HepG2 (cell line): ENCODE data around the gene SPINK5. TPM values are rescaled to one million over a fixed set of nuclear protein-coding genes. Genes with fewer than 3 reads are reported as not detected.

Experiments used
- ATF7 ChIP-seq, 2 experiments: fragments of 450-650 bp in 1 of 2; sonication (generic) in 1 of 2; formaldehyde crosslinking in 1 of 2; IDR thresholded peaks; 2 replicates each; pipeline versions ENCODE4 v1.4.0 to v1.6.1; 2016 to 2020; ENCODE audit warnings: antibody characterized with exemption in 1 of 2, mild to moderate bottlenecking in 1 of 2, missing genetic modification reagents in 1 of 2
- BCL6 ChIP-seq: IDR thresholded peaks from 2 replicates; pipeline ENCODE4 v1.6.1; 2016; ENCODE audit warnings: missing genetic modification reagents, missing compliant biosample characterization
- DNMT1 ChIP-seq: sonication (generic); formaldehyde crosslinking; IDR thresholded peaks from 2 replicates; pipeline ENCODE4 v1.5.1; 2020; ENCODE audit warnings: mild to moderate bottlenecking, missing genetic modification reagents
- FOXA3 ChIP-seq: IDR thresholded peaks from 2 replicates; pipeline ENCODE4 v1.6.1; 2016; ENCODE audit warnings: missing genetic modification reagents, missing compliant biosample characterization
- HNF4A ChIP-seq: sonication (generic); formaldehyde crosslinking; IDR thresholded peaks from 2 replicates; pipeline ENCODE4 v1.4.0; 2020; ENCODE audit warnings: missing genetic modification reagents
- HNF4G ChIP-seq, 2 experiments: sonication (generic) in 1 of 2; formaldehyde crosslinking in 1 of 2; IDR thresholded peaks; 2 replicates each; pipeline versions ENCODE4 v1.4.0 to v1.6.1; 2011 to 2020; ENCODE audit warnings: borderline replicate concordance in 2 of 2, low read depth in 2 of 2, mild to moderate bottlenecking in 2 of 2, low read length in 1 of 2, missing genetic modification reagents in 1 of 2, moderate library complexity in 1 of 2
- HOXA3 ChIP-seq: sonication (generic); formaldehyde crosslinking; IDR thresholded peaks from 2 replicates; pipeline ENCODE4 v1.5.0; 2020; ENCODE audit warnings: missing genetic modification reagents
- IRF2 ChIP-seq: IDR thresholded peaks from 2 replicates; pipeline ENCODE4 v1.6.1; 2018; ENCODE audit warnings: missing genetic modification reagents, missing compliant biosample characterization
- JUN ChIP-seq: sonication (generic); formaldehyde crosslinking; IDR thresholded peaks from 2 replicates; pipeline ENCODE4 v1.4.0; 2020; ENCODE audit warnings: mild to moderate bottlenecking, missing genetic modification reagents
- KMT2B ChIP-seq: IDR thresholded peaks from 2 replicates; pipeline ENCODE4 v1.6.1; 2016; ENCODE audit warnings: missing genetic modification reagents, missing compliant biosample characterization
- NFE2L1 ChIP-seq: sonication (generic); formaldehyde crosslinking; IDR thresholded peaks from 2 replicates; pipeline ENCODE4 v1.4.0; 2020; ENCODE audit warnings: missing genetic modification reagents, mild to moderate bottlenecking, borderline replicate concordance
- NFE2L2 ChIP-seq: fragments of 150-350 bp; IDR thresholded peaks from 2 replicates; pipeline ENCODE4 v1.6.1; 2014; ENCODE audit warnings: low read length
- PCBP2 ChIP-seq: fragments of 200-400 bp; formaldehyde crosslinking; optimal IDR thresholded peaks from 2 replicates; pipeline ENCODE3; 2018; ENCODE audit warnings: low read length, low read depth; ENCODE audit not compliant: poor library complexity, severe bottlenecking
- RARA ChIP-seq: IDR thresholded peaks from 2 replicates; pipeline ENCODE4 v1.6.1; 2016; ENCODE audit warnings: missing genetic modification reagents, missing compliant biosample characterization
- RXRB ChIP-seq: IDR thresholded peaks from 2 replicates; pipeline ENCODE4 v1.6.1; 2016; ENCODE audit warnings: borderline replicate concordance, missing genetic modification reagents, missing compliant biosample characterization
- SALL1 ChIP-seq: sonication (generic); formaldehyde crosslinking; IDR thresholded peaks from 2 replicates; pipeline ENCODE4 v1.8.0; 2022; ENCODE audit warnings: mild to moderate bottlenecking, missing genetic modification reagents
- TEAD3 ChIP-seq: optimal IDR thresholded peaks from 2 replicates; pipeline ENCODE3; 2016; ENCODE audit warnings: borderline replicate concordance
- ZBTB21 ChIP-seq: sonication (generic); formaldehyde crosslinking; IDR thresholded peaks from 2 replicates; pipeline ENCODE4 v1.4.0; 2020; ENCODE audit warnings: missing genetic modification reagents
- ZNF331 ChIP-seq: sonication (generic); formaldehyde crosslinking; IDR thresholded peaks from 2 replicates; pipeline ENCODE4 v1.4.0; 2020; ENCODE audit warnings: missing genetic modification reagents
- ZNF33B ChIP-seq: sonication (generic); formaldehyde crosslinking; IDR thresholded peaks from 2 replicates; pipeline ENCODE4 v1.5.1; 2020; ENCODE audit warnings: mild to moderate bottlenecking, missing genetic modification reagents
- ZSCAN9 ChIP-seq: IDR thresholded peaks from 2 replicates; pipeline ENCODE4 v1.6.1; 2016; ENCODE audit warnings: borderline replicate concordance
- polyA plus RNA-seq, 8 experiments: library from polyadenylated mRNA; depleted of rRNA in 3 of 8; stranded (reverse) in 7 of 8; unstranded in 1 of 8; fragments of >200 nt; fragmentation: Illumina TruSeq in 4 of 8; extraction: Trizol in 4 of 8; gene quantifications; 2 replicates each; pipeline versions ENCODE4 v1.2.1 to v1.2.3, GENCODE V29; 2011 to 2016; ENCODE audit warnings: low read depth in 4 of 8, missing spikeins in 1 of 8, mixed read lengths in 1 of 8; ENCODE audit not compliant: insufficient read depth in 1 of 8
- total RNA-seq, 5 experiments: library from RNA; depleted of rRNA; stranded (reverse); fragments of >200 nt; fragmentation: Illumina TruSeq; extraction: Trizol; gene quantifications; 2 replicates each; pipeline ENCODE4 v1.2.3, GENCODE V29; 2016; ENCODE audit warnings: low read depth in 1 of 5
- TF ChIP-seq, protein P1 (sequence below): sonication (generic); formaldehyde crosslinking; IDR thresholded peaks from 2 replicates; pipeline ENCODE4 v1.4.0; 2020; ENCODE audit warnings: missing genetic modification reagents
- TF ChIP-seq, protein P2 (sequence below): sonication (generic); formaldehyde crosslinking; IDR thresholded peaks from 2 replicates; pipeline ENCODE4 v1.5.0; 2020; ENCODE audit warnings: mild to moderate bottlenecking, missing genetic modification reagents, borderline replicate concordance
- TF ChIP-seq, protein P3 (sequence below): sonication (generic); formaldehyde crosslinking; IDR thresholded peaks from 2 replicates; pipeline ENCODE4 v1.8.1; 2022; ENCODE audit warnings: low read depth, mild to moderate bottlenecking, missing genetic modification reagents
- TF ChIP-seq, protein P4 (sequence below): sonication (generic); formaldehyde crosslinking; IDR thresholded peaks from 2 replicates; pipeline ENCODE4 v1.4.0; 2020; ENCODE audit warnings: missing genetic modification reagents

The SPINK5 gene
- total and polyA plus RNA-seq, 2 of the 13 experiments (the other 11 are each of a cell fraction or from before 2014, with no cell fraction given) = 0.03 TPM; not detected in 1

DNA sequence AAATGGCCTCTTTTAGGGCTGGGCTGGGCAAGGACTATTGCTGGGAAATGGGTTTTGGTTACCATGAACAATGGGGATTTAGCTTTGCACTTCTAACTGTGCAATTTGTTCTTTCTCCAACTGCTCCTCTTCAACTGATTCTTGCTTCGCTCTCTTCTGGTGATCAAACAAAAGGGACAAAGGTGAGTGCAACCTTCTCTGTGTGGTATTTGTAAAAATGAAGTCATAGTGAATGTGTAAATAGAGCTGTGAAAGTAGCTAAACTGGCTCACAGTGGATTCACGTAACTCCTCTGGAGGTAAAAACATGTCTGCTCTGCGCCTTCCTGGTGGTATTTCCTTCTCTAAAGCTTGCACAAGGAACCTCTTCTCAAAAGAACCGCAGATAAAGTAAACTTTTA, 83.6 kb downstream of the SPINK5 start (continued):
- TF ChIP-seq TEAD3 (CRISPR knock-in tag) (peak; percentile 61), RARA (CRISPR knock-in tag) (peak; percentile 45; the same call in 1 of the 2 replicates), ZNF33B (CRISPR knock-in tag) (no peak), PCBP2 (no peak), HNF4A (CRISPR knock-in tag) (peak; percentile 48; the same call in 1 of the 2 replicates), BCL6 (CRISPR knock-in tag) (peak; percentile 43; the same call in 1 of the 2 replicates), DNMT1 (CRISPR knock-in tag) (no peak), ZNF331 (CRISPR knock-in tag) (peak; percentile 34; the same call in 1 of the 2 replicates), KMT2B (CRISPR knock-in tag) (no peak), HOXA3 (CRISPR knock-in tag) (peak; percentile 69), HNF4G (IDR thresholded peaks at IDR 0.05; ENCODE audit: borderline replicate concordance, low read depth, low read length) (peak; percentile 46; the same call in 1 of the 2 replicates), HNF4G (CRISPR knock-in tag; IDR thresholded peaks at IDR 0.05; ENCODE audit: borderline replicate concordance, low read depth) (no peak; the same call in 1 of the 2 replicates), NFE2L2 (no peak), RXRB (peak; percentile 68; the same call in 1 of the 2 replicates), FOXA3 (CRISPR knock-in tag) (peak; percentile 84), JUN (CRISPR knock-in tag) (peak; percentile 59; the same call in 1 of the 2 replicates), ATF7 (IDR thresholded peaks at IDR 0.05) (0 out of 2 replicates have a peak, but pooled peaks have one; percentile 40), ATF7 (CRISPR knock-in tag; IDR thresholded peaks at IDR 0.05) (no peak; the same call in 1 of the 2 replicates), NFE2L1 (CRISPR knock-in tag) (no peak), IRF2 (CRISPR knock-in tag) (0 out of 2 replicates have a peak, but pooled peaks have one; percentile 39), SALL1 (peak; percentile 28; the same call in 1 of the 2 replicates), ZBTB21 (peak; percentile 97), ZSCAN9 (peak; percentile 57; the same call in 1 of the 2 replicates)
- TF ChIP-seq, protein P1, sequence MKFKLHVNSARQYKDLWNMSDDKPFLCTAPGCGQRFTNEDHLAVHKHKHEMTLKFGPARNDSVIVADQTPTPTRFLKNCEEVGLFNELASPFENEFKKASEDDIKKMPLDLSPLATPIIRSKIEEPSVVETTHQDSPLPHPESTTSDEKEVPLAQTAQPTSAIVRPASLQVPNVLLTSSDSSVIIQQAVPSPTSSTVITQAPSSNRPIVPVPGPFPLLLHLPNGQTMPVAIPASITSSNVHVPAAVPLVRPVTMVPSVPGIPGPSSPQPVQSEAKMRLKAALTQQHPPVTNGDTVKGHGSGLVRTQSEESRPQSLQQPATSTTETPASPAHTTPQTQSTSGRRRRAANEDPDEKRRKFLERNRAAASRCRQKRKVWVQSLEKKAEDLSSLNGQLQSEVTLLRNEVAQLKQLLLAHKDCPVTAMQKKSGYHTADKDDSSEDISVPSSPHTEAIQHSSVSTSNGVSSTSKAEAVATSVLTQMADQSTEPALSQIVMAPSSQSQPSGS = peak; percentile 80; the same call in 1 of the 2 replicates
- TF ChIP-seq, protein P2, sequence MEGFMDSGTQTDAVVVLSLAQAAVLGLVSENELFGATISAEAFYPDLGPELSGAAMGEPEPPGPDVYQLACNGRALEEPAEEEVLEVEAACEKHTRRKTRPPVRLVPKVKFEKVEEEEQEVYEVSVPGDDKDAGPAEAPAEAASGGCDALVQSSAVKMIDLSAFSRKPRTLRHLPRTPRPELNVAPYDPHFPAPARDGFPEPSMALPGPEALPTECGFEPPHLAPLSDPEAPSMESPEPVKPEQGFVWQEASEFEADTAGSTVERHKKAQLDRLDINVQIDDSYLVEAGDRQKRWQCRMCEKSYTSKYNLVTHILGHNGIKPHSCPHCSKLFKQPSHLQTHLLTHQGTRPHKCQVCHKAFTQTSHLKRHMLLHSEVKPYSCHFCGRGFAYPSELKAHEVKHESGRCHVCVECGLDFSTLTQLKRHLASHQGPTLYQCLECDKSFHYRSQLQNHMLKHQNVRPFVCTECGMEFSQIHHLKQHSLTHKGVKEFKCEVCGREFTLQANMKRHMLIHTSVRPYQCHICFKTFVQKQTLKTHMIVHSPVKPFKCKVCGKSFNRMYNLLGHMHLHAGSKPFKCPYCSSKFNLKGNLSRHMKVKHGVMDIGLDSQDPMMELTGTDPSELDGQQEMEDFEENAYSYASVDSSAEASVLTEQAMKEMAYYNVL (CRISPR knock-in tag) = peak; percentile 17; the same call in 1 of the 2 replicates
- TF ChIP-seq, protein P3, sequence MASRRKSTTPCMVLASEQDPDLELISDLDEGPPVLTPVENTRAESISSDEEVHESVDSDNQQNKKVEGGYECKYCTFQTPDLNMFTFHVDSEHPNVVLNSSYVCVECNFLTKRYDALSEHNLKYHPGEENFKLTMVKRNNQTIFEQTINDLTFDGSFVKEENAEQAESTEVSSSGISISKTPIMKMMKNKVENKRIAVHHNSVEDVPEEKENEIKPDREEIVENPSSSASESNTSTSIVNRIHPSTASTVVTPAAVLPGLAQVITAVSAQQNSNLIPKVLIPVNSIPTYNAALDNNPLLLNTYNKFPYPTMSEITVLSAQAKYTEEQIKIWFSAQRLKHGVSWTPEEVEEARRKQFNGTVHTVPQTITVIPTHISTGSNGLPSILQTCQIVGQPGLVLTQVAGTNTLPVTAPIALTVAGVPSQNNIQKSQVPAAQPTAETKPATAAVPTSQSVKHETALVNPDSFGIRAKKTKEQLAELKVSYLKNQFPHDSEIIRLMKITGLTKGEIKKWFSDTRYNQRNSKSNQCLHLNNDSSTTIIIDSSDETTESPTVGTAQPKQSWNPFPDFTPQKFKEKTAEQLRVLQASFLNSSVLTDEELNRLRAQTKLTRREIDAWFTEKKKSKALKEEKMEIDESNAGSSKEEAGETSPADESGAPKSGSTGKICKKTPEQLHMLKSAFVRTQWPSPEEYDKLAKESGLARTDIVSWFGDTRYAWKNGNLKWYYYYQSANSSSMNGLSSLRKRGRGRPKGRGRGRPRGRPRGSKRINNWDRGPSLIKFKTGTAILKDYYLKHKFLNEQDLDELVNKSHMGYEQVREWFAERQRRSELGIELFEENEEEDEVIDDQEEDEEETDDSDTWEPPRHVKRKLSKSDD = 0 out of 2 replicates have a peak, but pooled peaks have one; percentile 37
- TF ChIP-seq, protein P4, sequence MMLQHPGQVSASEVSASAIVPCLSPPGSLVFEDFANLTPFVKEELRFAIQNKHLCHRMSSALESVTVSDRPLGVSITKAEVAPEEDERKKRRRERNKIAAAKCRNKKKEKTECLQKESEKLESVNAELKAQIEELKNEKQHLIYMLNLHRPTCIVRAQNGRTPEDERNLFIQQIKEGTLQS (CRISPR knock-in tag) = 0 out of 2 replicates have a peak, but pooled peaks have one; percentile 50
